IPS-11a (cell line): ENCODE results near the gene GPR12.
"Not testable (repeated sequence)": the region's sequence is repeated elsewhere in the genome, so short reads cannot be mapped to it uniquely, and the experiment has no call there.

Experiments used
- H3K4me3 ChIP-seq: one replicate; pipeline ENCODE4 v1.5.1; 2013; ENCODE audit warnings: low read depth, low read length, control low read depth

The GPR12 gene

DNA sequence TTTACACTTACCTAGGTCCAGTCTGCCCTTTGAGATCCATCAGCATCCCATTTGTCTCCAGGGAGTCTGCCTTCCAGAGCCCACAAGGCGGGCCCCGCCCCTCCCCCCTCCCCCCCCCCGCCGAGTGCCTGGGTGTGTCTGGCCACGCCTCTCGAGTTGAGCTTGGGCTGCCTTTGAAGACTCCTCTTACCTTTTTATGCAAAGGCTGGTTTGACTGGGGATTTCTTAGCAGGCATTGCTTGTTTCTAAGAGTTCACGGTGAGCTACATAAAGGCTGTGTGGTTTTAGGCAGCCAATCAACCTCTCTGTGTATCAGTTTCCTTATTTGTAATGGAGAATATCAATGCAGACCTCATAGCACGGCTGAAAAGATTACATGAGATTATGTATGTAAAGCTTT is 11.3 kb downstream of the GPR12 start:
- no peak overlapping the region for H3K4me3 ChIP-seq

DNA sequence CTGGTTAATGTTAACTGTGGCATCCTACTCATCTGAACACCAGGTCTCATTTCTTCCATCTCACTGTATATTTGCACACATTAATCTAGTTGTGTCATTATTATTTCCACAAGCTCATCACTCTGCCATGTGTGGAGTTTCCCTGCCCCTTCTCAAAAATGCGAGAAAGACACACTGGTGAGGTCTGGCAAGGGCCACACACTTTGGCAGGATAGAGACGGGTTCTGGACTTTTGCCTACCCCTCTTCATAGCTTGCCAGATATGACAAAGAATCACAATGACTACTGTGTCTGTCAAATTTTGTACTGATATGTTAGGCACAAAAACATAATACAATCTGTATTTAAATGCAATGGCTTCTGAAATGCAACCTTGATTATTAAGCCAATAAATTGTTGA is 12.9 kb downstream of the GPR12 start:
- H3K4me3 ChIP-seq, result no peak overlapping the region

DNA sequence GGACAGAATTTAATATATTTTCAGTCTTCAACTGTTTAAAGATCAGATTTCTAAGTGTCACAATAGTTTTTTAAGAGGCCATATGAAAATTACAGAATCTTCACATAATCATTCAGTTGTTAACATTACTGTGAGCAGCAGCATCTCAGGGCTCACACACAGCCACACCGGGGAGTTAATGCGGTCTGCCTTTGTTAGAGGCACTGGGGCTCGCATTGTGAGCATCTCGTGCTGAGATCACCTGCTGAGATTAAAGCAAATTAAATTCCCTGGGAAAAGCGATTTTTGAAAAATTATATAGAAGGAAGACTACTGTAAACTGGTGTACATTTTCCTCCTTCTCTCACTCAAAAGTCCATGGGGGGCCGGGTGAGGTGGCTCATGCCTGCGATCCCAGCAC is 16.6 kb downstream of the GPR12 start:
- no peak overlapping the region for H3K4me3 ChIP-seq

DNA sequence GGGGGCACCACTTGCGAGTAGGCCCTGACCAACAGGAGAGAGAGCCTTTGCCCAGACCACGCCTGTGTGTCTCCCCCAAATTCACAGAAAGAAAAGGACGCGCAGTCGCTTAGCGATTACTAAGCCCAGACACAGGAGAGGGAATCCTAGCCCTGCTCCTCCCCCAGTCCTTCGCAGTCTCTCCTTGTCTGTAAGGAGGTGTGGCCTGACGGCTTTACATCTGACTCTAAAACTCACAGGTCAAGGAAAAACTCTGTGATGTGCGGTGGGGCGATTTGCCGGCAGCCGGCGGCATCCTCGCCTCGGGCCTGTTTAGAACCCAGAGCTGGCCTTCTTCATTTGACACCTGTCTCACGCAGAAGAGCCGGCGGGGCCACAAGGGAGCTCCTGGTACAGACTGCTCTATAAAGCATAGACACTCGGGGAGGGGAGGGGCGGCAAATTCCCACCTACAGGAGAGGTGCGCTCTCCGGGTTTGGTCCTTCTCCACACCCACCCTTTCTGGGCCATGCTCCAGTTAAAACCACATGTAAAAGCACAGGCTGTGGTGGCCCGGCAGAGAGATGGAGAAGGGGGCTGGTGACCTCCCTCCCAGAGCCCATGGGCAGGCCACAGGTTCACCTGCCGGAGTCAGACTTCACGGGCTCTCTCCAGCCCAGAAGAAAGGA is 17.8 kb downstream of the GPR12 start:
- H3K4me3 ChIP-seq, result no peak overlapping the region

DNA sequence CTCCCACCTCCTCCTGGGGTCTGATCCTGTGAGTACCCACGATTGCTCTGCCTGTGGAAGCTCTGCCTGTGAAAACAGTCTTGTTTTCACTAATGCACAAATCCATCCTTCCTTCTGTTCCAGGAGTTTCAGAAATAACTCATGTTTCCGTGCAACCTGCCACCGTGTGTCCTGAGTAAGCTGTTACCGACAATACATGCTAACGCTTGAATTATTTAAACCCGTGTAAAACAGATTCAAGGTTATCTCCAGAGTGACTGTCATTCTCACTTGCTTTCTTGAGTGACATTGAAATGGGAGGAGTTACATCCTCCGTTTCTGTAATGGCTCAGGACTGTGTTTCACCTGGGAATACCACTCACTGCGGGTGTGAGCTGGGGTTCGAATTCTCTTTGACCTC is 24.9 kb downstream of the GPR12 start:
- no peak overlapping the region for H3K4me3 ChIP-seq

DNA sequence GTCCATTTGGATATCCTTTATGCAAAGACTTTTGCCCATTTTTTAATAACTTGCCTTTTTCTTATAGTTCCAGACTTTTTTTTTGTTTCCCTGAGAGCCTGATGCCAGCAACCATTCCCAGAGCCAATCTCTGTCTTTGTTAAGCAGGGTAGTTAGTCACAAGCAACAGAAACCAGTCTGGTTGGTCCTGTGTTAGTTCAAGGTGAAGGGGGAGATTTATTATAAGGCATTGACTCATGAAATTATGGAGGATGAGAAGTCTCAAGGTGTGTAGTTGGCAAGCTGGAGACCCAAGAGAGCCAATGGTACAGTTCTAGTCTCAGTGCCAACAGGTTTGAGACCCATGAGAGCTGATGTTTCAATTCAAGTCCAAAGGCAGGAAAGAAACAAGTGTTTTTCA is 33.0 kb downstream of the GPR12 start:
- H3K4me3 ChIP-seq, result no peak overlapping the region

DNA sequence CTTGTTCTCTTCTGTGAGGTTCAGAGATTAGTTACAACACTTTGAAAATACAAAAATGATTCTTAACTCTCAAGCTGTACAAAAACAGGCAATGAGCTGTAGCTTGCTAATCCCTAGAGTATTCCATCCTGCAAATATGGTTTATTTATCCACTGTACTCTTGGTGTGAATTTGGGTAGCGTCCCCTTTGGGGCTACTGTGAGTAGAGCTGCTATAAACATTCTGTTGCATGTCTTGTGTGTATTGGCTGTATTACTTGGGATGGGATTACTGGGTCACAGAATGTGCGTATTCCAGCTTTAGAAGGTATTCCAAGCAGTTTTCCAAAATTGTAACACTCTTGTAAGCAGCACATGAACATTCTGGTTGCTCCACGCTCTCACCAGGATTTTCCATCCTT is 33.5 kb downstream of the GPR12 start:
- no peak overlapping the region for H3K4me3 ChIP-seq

DNA sequence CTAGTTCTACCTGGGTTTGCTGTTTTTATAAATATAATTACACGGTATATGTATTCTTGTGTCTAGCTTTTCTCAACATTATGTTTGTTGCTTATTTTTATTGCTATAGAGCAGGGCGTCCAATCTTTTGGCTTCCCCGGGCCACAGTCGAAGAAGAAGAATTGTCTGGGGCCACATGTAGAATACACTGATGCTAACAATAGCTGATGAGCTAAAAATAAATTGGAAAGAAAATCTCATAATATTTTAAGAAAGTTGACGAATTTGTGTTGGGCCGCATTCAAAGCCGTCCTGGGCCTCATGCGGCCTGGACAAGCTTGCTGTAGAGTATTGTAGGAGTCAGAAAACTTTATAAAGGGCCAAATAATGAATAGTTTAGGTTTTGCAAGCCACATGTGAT is 33.9 kb downstream of the GPR12 start:
- H3K4me3 ChIP-seq, result no peak overlapping the region

DNA sequence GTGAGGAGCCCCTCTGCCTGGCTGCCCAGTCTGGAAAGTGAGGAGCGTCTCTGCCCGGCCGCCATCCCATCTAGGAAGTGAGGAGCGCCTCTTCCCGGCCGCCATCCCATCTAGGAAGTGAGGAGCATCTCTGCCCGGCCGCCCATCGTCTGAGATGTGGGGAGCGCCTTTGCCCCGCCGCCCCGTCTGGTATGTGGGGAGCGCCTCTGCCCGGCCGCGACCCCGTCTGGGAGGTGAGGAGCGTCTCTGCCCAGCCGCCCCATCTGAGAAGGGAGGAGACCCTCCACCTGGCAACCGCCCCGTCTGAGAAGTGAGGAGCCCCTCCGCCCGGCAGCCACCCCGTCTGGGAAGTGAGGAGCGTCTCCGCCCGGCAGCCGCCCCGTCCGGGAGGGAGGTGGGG is 37.0 kb downstream of the GPR12 start:
- not testable (repeated sequence) for H3K4me3 ChIP-seq

DNA sequence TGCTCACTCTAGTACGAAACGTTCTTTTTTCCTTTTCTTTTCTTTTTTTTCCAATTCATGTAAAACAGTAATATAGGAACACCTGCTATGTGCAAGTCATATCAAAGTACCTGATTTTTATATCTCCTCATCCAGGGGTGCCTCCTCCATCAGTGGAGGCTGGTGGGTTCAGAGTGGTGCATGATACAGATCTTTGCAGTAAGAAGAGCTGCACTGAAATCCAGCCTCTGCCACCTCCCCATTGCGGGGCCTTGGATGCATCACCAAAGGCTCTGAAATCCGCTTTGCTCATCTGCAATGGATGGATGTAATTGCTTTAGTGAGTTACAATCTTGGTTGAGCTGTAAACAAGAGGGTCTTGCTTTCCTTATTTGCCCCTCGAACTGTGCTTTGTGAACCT is 38.3 kb downstream of the GPR12 start:
- no peak overlapping the region for H3K4me3 ChIP-seq

DNA sequence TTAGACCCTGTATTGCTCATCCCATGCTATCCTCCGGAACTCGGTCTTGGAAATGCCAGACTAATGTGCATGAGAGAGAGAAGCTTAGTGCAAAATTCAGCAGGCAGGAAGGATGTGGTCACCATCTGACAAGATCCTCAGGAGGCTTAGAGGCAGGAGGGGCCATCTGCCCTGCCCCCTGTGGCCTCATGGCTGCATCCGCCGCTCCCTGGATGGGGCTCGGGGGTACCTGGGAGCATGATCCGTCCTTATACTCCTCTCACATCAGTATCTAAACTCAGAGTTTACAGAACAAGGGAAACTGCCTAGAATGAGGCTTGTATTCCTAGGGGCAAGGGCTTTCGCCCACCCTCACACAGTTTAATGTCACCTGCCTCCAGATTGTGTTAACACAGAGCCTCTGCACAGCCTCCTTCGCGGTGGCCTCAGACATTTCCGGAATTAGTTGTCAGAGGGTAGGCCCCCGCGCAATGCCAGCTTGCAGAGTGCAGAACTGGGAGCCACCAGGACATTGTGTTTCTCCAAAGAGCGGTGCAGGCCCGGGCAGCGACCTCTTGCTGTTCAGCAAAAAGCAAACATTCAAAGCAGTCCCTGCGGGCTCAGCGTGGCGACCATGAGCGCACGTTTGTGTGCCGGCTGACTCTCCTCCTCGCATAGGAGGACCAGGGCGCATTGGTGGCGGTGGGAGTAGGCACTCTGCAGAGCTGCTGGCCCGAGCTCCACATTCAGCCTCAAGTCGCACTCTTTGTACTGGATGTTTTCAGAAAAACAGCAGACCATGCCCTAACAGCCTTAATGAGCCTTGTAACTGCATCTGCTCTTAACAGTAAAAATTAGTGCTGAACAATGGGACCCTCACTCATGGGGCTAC is 39.1 kb downstream of the GPR12 start:
- no peak overlapping the region for H3K4me3 ChIP-seq

DNA sequence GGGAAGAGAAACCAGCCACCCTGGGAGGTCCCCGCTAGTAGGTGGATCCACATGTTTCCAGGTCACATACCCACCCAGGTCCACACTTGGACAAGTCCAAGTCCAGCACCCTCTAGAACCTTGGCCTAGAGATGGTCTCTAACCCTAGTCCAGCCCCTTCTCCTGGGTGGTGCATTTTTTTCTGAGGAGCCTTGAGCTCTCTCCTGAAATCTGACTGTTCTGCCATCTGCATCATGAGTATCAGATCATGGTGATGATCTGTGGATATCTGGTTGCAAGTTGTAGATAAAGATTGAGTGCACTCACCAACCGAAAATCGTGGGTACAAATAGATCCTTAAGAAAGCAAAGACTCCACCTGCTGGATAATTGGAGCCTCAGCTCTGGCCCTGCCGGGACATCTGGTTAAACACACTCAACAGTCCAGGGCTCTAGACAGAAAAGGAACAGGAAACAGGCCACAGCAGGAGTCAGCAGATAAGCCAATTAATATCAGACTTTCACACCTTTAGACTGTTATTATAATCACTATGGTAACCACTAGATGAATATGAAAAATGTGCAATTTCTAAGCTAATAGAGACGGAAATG is 41.1 kb downstream of the GPR12 start:
- H3K4me3 ChIP-seq, result no peak overlapping the region

DNA sequence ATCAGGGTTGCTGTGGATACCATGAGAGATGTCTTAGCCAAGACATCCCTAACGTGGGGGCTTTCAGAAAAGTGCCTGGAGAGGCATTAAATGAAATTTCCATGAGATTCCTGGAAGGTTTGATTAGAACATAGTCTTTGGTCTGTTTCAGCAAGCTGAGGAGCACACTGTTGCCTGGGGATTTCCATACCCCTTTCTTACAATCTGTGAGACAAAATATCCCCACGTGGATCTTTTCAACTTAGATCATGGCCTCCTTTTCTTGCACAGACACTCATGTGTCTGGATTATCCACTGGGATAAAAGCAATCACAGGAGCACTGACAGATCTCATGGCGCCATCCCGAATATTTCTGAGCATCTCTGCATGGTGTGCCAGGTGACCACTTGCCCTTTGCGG is 41.7 kb downstream of the GPR12 start:
- no peak overlapping the region for H3K4me3 ChIP-seq

DNA sequence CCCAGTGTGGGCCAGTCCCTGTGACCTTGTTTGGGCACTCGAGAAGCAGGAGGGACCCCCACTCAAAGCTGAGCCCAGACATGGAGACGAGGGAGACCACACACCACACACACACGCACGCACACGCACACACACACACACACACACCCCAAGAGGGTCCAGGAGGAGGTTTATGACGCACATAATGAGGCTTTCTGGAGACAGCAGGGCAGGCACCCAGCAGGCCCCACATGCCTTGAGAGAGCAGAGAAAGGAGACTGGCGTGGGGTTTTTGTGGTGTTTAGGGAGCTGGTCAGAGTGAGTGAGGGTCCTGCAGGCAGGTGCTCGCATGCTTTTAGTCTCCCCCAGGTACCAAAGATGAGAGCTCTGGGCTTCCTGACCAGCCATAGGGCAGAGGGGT is 42.4 kb downstream of the GPR12 start:
- H3K4me3 ChIP-seq, result no peak overlapping the region

DNA sequence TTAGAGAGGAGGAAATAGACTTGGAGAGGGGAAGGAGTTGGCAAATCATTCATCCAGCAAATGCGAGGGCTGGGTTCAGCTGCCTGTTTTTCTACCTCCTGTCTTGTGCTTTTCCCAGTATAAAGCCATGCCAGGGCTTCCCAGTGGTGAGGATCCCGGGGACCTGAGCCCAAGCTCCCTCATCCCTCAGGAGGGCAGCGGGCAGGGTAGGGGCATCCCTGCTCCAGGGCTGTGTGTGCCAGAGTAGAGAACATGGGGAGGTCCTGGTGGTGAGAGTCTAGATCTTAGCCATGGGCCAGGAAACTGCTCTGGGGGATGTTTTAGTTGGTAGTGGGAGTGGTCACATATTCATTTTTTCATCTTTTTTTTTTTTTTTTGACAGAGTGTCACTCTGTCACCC is 43.6 kb downstream of the GPR12 start:
- no peak overlapping the region for H3K4me3 ChIP-seq

DNA sequence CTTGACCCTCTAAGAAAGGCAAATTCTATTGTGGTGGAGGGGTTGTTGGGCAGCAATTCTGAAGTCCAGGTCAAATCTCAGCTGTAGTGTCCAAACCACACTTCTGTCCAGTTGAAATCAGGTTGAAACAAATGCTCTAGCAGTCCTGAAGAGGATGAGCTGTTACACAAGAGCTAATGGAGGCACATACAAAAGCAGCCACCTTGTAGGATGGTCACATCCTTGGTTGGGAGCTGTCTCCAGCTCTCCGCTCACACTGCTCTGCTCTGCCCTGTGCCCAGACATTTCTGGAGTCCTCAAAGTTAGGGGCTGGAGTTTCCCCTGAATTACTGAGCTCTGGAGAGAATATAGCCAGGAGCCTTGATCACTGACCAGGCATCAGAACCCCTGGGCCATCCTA is 47.2 kb downstream of the GPR12 start:
- no peak overlapping the region for H3K4me3 ChIP-seq

DNA sequence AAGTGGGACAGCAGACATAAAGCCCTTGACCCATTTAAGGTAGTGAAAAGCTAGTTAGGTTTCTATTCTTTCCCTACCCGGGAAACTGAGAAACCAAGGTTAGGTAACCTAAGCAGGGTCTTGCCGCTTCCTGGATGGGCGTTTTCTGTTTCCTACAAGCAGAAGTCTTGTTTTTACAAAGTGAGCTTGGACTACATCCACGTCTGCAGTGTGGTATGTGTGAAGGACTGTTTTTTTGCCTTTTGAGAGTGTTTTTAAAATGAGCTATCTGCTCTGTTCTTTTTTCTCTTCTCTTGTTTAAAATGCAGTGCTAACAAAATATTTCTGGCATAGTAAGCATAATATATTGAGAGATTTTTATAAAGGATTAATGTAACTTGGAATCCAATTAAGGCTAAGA is 49.4 kb downstream of the GPR12 start:
- H3K4me3 ChIP-seq, result no peak overlapping the region

DNA sequence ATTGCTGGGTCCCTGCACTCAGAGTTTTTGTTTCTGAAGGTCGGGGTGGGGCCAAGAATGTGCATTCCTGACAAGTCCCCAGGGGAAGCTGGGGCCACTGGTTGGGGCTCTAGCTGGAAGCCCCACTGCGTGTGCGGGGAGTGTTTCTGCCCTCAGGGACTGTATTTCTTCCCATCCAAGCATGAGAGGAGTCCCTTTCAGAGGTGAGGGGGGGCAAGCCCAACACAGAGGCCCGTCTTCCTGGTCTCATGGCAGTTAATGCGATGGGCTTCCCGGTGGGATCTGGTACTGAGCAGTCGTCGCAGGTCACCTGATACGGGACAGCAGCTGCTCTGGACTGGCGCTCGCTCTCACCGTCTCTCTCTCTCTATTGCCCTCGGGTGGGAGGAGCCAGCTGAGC is 50.4 kb downstream of the GPR12 start:
- no peak overlapping the region for H3K4me3 ChIP-seq

DNA sequence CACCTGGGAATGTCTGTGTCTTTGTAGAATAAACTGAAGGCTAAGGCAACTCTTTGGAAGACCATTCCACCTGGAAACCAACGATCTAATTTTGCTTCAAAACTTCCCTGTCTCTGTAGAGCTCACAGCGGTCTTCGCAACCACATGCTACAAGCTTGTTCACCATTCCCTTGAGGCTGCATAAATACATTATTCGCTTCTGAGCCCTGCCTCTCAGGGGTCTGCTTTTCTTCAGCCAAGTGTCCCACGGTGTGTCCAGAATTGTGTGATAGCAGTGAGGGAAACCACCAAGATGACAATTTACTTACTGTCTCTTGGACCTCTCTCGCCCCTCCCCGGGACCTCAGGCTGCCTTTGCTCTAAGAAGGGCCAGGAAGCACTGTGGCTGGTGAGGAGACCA is 51.1 kb downstream of the GPR12 start:
- no peak overlapping the region for H3K4me3 ChIP-seq

DNA sequence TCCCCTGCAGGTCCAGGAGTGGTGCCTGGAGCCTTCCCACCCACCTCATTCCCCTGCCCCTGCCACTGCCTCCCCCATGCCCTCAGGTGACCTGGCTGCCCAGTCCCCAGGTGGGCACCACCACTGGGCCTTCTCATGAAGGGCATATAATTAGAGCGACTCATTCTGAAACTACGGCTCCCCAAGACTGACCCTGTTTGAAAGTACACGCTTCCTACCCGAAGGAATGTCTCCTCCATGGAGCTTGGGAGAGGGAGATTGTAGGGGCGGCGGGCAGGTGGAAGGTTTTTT is 52.6 kb downstream of the GPR12 start:
- no peak overlapping the region for H3K4me3 ChIP-seq

DNA sequence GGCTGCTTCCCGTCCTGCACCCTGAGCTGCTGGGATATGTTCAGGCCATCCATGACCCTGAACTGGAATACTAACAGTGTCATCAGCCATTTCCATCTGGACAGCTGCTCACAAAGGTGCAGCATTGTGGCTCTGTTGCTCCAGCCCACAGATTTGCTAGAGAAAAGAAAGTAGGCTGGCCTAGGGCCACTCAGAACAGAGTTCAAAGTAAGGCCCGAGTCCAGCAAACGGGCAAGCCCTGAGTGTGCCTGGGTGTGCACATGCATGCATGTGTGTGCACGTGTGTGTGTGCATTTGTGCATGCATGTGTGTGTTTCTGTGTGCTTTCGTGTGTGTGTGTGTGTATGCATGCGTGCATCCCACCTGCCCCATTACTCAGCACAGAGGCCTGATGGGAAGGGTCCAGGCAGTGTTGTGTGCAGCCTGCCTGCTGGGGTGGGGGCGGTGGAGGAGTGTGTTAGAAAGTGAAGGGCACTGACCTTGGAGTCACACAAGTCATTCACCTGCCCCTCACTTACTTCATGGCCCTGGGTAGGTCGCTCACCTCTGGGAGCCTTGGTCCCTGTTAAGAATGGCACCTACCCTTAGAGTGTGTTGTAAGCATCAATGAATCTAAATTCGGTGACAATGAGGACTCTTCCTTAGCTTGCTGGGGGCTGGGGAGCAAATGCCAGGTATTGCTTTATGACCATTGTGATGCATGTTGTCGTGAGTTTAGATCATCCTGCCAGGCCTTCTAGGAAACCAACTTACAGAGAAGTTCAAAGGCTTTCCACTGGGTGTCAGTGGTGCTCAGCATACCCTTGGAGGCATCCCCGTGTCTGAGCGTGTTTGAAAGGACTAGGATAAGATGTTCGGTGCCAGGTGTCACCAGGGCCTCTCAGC is 53.2 kb downstream of the GPR12 start:
- no peak overlapping the region for H3K4me3 ChIP-seq

DNA sequence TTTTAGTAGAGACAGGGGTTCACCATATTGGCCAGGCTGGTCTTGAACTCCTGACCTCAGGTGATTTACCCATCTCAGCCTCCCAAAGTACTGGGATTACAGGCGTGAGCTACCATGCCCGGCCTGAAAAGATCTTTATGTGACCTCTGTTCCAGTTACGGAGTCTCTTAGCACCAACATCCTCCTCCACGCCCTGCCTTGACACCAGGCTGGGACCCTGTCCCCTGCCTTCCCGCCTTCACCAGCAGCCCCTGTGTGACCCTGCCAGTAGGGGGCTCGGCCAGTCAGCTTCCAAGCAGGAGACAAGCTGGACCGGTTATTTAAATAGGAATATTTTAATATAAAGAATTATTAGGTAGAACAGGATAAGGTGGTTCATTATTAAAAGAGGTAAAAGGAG is 54.2 kb downstream of the GPR12 start:
- no peak overlapping the region for H3K4me3 ChIP-seq
